ENCODE measurements around the gene ADIPOR1.
"Not testable (repeated sequence)": the region's sequence is repeated elsewhere in the genome, so short reads cannot be mapped to it uniquely, and the experiment has no call there.

ADIPOR1 gene

DNA sequence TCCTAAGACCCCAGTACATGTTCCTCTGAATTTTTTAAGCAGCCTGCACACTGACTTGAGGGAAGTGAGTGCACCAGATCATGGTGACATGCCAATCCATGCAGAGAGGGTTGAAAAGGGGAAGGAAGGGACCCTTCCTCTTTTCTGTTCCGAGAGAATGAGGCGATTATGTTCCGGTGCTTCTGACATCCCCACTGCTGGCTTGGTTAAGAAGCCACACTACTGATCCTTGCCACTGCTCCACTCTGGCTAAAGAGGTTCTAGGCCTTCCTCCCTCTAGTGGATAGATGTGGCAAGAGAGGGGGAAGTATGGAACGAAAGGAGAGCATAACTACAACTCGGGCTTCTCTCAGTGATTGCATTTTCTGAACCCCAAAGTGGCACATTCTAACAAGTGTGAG is 10.8 kb upstream of the ADIPOR1 start:
- peak; percentile 58 for DNase-seq

DNA sequence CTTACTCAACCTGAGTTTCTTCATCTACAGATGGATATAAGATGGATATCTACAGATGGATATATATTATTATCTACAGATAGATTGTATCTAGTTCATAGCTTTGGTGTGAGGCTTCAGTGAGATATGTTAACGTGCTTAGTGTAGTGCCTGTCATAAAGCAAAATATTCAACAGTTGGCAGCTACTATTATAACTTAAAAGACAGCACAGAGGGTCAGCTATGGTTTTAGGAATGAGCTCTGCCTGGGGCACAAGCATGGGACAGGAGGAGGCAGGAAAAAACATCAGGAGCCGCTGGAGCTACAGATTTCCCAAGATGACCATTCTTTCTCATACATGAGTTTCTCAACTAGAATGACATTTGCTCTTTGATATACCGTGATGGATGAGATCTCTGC is 10.2 kb upstream of the ADIPOR1 start:
- DNase-seq = no peak

DNA sequence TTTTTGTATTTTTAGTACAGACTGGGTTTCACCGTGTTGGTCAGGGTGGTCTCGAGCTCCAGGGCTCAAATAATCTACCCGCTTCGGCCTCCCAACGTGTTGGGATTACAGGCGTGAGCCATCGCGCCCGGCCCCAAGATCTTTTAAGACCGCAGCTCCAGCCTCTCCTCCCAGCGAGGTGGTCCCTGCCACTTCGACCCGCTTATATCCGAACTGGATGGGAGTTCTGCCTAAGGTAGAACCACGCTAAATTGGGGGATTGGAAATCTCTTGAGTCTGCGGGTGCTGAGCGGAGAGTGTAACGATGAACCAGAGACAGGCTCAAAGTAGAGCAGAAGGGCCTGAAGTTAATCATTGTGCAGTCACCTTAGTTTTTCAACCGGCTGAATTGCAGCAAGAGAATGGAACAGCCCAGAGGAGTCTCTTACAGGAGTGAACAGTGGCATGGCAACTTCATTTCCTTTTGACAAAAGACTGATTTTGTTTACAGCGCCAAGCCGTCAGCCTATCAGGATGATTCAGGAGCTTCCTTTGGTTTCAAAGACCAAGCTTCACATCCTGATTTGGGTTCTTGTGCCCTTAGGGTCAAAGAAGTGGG is 9.7 kb upstream of the ADIPOR1 start:
- no peak for DNase-seq

DNA sequence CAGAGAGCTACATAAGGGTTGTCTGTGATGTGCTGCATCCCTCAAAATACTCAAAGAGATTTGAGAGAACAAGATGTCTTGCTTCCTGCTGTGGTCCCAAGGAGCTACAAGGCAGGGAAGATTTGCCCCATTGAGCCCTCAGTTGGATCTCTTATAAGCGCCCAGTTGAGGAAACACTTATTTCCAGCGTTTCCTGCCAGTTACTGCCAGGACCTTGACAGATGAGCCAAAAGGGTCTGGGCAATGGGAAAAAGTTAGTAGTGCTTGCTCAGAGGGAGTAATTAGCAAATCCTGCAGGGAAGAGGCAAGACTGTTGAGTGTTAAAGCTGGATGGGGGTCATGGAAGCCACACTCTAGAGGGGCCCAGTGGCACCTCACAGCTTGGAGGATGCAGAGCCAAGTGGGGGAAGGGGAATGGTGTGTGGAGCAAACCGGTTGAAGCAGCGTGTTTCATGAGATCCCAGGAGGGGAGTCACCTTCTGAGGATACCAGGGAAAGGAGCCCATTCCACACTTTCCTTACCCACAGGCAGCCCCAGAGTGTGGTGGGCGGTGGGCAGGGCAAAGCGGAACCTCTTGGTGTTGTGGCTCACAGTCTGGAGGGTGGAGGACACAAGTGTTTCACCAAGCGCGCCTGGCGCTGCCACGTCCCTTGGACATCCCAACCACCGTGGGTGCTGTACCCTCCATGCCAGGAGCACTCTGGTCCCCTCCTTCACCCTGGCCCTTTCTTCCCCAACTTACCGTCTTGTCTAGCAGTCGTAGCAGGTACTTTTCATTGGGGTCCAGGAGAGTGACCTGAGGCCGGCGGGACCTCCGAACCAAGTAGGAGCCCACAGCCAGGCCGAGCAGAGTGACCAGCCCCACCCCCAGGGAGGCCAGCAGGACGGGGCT is 8.1 kb upstream of the ADIPOR1 start:
- no peak for DNase-seq

DNA sequence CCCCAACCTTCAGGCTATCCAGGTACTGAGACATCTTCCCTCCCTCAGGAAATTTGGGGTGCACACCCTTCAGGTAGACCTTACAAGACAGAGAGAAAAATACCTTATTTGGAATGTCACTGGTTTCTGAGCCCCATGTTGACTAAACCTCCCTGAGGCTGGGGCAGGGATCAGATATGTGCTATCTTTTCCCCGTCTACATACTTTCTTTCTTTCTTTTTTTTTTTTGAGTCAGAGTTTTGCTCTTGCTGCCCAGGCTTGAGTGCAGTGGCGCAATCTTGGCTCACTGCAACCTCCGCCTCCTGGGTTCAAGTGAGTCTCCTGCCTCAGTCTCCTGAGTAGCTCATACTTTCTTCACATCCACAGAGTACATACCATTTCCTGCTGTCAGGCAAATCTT is 7.3 kb upstream of the ADIPOR1 start:
- no peak for DNase-seq

DNA sequence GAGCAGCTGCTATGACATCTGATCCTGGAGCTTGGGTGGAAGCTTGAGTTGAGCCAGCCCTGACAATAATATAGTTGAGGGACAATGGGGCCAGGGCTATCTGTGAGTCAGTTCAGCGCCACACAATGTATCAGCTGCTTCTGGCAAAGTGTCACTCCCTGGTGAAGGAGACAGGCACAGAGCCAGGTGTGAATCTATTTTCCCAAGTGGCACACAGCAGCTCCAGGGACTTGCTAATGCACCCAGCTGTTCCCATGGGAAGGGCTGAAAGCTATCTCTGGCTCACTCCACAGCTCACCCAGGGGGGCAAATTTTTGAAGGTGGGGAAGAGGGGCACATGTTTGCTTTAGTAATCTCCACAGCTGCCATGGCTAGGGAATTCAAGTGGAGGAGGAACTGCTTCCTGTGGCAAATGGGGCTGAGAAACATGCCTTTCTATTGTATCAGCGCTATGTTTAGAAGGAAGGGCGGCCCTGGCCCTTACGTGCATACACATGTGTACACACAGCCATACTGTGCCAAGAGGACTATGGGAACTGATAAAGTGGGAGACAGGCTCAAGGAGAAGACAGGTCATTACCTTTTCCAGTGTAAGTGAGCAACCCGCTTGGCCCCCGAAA is 6.8 kb upstream of the ADIPOR1 start:
- DNase-seq = peak; percentile 33

DNA sequence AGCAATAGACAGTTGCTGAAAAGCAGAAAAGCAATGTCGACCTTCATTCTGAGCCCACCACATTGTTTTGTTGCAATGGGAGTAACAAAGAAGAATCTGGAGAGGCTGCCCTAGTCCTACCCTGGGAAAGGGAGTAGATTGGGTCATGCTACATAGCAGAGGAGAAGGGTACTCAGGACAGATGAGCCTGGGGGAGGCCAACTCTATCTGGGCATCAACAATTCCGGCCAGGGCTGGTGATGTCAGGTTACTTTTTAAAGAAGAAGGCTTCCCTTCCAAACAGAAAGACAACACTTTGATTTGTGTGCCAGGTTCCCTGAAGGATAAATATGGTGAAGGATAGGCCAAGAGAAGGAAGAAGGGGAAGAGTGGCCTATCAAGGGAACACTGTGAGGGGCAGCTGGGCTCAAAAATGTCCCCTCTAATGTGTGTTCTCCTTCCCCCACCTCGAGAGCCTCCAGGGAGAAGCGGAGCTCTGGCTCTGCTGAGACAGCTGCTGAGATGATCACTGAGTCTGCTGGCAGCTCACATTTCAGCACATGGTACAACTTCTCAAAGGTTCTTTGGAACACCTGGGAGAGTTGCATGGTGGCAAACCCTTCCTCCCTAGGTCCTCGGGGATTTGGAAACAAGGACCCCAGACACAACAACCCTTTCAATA is 3.2 kb upstream of the ADIPOR1 start:
- DNase-seq = no peak

DNA sequence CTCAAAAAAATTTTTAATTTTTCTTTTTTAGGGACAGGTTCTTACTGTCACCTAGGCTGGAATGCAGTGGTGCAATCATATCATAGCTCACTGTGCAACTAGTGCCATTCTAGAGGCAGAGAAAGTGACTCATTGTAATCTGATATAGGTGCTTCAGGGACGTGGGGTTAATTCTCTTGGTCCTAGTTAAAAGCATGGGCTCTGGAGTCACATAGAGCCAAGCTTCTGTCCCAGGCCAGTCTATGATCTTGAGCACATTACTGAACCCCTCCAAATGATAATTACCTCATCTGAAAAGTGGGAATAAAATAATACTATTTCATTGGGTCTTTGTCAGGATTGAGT is 1.1 kb upstream of the ADIPOR1 start:
- DNase-seq = peak; percentile 57

DNA sequence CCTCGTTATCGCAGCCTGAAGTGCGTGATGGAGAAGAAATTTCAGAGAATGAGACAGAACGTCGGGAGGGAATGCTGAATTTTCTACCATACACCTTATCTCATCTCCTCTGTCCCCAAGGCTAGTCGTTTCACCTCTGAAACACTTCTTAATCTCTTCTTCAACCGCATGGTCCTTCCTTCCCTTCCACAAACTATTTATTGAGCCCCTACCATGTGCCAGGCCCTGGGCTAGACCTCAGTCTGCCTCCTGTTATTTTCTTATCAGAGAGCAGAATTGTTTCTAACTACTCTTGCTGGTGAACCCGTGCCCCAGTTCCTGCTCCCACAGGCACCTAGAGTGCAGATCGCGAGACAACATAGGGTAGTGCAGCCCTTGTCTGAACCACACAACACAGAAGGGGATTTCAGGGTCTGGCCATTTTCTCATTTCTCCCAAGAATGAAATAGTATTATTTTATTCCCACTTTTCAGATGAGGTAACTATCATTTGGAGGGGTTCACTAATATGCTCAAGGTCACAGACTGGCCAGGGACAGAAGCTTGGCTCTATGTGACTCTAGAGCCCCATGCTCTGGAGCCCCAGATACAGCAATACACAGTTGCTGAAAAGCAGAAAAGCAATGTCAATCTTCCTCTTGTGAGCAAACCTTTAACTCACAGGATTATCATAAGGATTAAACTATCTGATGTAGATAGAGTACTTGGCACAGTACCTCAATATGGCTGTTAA is 598 bp upstream of the ADIPOR1 start:
- DNase-seq = no peak

DNA sequence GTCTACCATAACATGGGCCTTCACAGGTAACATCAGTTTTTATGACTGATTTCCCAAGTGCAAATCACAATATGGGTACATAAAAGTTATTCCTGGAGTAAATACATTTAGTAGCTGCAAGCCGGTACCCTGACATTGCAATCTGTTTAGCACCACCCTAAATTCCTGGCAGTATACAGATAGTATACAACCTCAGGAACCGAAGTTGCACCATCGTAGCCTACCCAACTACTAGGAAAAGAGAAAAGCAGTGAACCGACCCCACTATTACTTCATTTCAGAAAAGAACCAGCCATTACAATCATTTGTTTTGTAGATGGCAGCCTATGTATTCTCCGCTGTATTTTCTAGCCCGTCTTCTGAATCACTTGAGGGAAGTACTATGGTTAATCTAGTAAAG is 1.1 kb downstream of the ADIPOR1 start:
- DNase-seq = no peak

DNA sequence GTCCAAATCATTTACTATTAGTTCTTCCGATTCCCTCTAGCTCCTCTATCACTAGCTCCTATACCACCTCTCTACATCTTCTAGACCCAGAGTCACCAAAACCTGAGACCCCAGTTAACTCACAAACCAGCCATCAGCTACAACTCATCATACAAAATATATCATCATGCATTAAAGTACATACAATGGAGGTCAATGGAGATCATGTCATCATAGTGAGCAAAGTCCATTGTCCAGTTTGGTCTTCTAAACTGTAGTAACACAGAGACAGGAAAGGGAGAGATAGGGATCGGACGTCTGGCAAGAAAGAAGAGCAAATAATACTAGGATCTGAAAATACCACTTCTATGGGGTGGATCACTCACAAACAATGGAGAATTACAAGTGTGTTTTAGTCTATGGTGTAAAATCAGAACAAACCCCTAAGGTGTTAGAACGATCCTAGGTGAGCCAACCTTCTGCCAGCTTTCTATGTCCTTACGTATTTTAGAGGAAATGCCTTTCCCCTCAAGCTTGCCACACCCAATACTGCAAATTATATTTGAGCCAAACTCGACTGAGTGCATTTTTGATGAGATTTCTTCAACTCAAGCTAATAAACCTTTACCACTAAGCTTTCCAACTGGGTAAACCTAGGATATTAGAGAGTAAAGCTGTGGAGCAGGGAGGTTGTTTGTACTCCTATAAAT is 3.9 kb downstream of the ADIPOR1 start:
- DNase-seq = no peak

DNA sequence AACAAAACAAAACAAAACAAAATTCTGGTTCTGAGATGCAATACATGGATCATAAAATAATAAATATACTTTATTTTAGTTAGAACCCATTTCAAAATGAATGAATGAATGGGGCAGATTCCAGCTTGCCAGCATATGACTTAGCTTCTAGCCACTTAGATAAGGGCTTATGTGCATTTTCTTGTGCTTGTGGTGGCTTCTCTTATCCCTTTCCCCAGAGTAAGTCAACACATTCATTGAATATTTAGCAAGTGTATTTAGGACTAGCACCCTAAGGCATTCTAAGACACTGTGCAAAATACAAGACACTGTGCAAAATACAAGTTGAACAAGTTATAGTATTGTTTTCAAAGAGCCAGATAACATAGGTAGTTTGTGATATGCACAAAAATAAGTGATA is 4.7 kb downstream of the ADIPOR1 start:
- no peak for DNase-seq

DNA sequence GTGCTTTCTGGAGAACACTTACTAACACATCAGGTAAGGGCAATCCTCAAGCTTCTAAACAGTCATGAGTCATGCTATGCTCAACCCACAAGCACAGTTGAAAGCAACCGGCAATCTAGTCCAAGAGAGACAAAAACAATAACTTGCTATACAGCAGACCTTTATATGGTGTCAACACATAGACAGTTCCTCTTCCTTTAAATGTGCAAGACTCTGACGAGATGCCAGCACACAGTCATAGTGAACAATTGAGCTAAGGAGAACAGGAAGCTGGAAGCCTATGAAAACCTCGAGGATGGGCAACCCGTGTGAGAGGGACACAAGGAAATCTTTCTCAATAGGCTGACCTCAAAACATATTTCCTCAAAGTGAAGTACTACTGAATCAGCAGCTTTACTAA is 5.3 kb downstream of the ADIPOR1 start:
- DNase-seq = peak; percentile 24

DNA sequence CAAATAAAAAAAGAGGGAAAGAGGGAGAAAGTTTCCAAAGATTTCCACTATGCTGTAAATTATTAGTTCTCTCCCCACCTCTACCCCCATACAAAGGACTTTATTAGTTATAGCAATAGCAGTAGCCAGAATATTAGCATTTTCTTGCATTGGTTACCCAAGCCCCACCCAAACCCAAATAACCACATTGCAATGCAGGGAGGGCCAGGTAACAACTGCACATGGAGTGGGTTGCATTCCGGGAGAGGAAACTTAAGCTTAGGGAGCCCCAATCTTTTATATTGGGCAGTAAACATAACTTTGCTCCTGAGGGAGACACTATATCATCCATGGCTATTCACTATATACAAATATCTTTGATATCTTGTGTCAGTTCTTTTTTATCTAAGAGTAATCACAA is 6.0 kb downstream of the ADIPOR1 start:
- no peak for DNase-seq

DNA sequence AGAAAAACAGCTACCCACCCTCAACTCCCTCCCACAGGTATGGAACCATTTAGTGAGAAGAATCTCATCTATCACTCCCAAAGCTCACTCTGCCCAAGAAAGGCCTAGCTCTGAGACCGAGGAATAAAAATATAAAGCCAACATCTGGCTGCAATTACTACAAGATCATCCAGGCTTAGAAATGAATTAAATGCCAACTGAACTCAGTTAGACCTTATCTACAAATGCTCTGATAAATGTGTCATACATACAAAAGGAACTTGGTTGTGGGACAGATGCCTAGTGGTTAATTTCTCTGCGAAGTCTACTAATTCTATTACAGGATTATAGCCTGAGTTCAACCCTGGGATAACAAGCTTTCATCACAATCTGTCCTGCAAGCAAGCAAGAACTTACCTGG is 6.7 kb downstream of the ADIPOR1 start:
- no peak for DNase-seq

DNA sequence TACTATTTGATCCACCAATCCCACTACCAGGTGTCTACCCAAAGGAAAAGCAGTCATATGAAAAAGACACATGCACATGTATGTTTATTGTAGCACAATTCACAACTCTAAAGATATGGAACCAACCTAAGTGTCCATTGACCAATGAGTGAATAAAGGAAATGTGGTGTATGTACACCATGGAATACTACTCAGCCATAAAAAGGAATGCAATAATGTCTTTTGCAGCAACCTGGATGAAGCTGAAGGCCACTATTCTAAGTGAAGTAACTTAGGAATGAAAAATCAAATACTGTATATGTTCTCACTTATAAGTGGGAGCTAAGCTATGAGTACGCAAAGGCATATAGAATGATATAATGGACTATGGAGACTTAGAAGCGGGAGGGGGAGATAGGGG is 12.6 kb downstream of the ADIPOR1 start:
- DNase-seq = no peak

DNA sequence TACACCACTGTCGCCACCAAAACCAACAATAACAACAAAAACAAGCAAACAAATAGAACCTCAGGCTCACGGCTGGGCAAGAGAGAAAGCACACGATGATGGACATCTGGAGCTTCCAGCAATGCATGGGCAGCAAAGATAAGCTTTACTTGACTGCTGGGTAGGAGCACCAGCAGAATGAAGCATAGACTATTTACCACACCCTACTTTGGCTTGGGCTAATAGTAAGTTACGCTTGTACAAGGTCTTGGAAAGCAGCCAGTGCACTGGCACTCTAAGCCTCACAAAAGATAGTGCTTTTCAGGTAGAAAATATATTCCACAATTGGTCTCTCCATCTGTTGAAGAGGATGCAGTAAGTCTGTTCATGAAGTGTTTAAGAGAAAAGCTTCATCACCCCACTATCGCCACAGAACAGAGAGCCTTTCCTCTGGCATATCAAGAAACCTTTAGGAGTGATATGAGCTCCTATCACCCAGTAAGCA is 13.6 kb downstream of the ADIPOR1 start:
- no peak for DNase-seq

DNA sequence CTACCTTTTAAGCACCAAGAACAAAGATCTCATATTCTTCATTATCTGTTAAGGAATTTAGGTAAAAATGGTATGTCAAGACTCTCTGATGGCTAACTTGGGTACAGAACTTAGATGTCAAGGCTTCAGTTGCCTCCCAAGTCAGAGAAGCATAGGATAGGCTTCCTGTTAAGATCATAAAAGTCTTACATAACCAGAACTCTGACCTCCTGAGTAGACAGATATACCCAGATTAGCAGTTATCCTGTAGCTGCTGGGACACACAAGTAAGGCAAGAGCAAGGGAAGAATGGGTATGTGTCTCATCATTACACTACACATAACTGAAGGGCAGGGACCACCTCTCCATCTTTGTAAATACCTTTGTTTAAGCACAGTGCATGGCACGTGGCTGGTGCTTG is 15.7 kb downstream of the ADIPOR1 start:
- no peak for DNase-seq

DNA sequence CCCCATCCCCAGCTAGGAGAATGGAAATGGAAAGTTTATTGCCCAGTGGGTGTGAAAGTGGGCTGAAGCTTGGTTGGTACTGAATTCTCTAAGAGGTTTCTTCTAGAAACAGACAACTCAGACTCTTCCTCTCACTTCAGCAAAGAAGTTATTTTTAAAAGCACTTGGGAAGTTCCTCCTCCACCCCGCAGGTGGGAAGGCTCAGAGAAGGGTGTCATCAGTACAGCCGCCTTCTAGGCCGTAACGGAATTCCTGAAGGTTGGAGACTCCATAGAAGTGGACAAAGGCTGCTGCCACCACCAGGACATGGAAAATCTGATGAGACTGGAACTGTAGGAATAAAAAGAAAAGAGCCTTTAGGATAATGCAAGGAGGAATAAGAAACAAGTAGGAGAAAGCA is 16.7 kb downstream of the ADIPOR1 start:
- DNase-seq = no peak

DNA sequence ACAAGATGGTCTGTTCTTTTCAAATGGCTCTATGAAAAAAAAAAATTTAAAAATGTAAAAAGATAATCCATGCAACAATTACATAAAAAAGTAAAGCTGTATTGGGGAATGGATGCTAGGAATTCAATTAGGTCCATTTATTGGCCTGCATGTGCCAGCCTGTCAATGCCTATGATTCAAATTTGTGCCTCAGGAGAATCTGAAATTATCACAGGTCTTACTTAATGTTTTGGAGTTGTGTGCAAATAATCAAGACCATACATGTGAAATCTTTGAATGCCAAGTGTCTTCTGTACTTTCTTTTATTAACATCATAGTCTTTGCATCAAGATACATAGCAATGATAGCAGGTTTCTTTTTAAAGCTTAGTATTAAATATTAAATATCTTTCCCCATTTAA is 17.6 kb downstream of the ADIPOR1 start:
- DNase-seq = no peak

DNA sequence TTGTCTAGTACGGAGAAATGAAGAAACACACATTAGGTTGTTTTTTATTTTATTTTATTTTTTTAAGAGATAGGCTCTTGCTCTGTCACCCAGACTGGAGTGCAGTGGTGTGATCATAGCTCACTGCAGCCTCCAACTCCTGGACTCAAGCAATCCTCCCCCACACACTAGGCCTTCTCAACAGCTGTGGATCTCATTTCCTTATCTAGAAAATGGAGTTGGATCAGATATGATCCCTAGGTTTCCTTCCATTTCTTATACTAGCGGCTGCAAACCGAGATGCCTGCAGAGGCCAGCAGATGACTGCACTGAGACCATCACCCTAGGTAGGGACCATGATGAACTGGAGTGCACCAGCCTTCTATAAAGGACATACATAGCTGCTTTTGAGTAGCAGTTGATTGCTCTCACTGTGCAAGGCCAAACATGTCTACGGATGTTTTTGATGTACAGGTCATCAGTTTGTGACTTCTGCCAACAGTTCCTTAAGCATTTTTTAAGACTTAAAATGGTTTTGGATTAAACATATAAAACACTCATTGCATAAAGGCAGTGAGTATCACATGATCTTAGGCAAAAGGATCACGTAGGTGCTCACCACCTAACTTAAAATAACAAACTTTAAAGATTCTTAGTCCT is 19.7 kb downstream of the ADIPOR1 start:
- DNase-seq = no peak

DNA sequence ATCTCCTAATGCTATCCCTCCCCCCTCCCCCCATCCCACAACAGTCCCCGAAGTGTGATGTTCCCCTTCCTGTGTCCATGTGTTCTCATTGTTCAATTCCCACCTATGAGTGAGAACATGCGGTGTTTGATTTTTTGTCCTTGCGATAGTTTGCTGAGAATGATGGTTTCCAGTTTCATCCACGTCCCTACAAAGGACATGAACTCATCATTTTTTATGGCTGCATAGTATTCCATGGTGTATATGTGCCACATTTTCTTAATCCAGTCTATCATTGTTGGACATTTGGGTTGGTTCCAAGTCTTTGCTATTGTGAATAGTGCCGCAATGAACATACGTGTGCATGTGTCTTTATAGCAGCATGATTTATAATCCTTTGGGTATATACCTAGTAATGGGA is 21.7 kb downstream of the ADIPOR1 start:
- DNase-seq = not testable (repeated sequence)
